ENCODE results near the gene C5orf34.
"Not testable (repeated sequence)": the region's sequence is repeated elsewhere in the genome, so short reads cannot be mapped to it uniquely, and the experiment has no call there.

Gene C5orf34

GRCh38 chr5:43511062-43511461 lies 3.9 kb downstream of the C5orf34 start:
- not testable (repeated sequence) for DNase-seq

- DNase-seq = no peak
These were observed 16.4 kb downstream of the C5orf34 start for GRCh38 chr5:43498581-43498980.

DNA sequence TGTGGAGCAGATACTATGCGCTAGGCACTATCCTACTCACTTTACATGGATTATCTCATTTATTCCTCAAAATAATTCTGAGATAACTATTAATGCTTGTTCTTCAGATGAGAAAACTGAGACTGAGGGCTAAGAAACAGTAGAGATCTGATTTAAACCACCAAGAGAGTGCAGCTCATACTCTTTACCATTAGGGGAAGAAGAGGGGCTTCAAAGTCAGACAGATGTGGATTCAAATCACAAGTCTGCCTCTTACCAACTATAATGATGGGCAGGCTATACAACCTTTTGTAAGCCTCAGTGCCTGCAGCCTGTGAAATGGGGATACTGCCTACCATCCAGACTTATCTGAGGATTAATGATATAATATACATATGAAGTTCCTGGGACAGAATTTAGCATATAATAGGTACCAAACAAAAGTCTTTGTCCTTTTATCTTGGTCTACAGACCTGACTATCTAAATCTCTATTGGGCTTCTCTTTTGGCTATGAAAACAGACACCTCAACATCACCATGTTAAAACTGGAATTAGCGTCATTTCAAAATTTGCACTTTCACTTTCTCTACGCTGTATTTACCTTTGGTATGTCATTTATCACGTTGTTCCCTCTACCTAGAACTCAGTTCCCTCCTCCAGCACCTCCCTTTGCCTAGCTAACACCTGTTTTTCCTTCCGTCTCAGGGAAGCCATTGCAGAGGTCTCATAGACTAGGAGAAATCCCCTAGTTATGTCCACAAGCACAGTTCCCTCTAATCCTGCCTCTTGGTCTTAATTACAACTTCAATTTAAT lies 17.4 kb downstream of the C5orf34 start:
- no peak for DNase-seq

DNA sequence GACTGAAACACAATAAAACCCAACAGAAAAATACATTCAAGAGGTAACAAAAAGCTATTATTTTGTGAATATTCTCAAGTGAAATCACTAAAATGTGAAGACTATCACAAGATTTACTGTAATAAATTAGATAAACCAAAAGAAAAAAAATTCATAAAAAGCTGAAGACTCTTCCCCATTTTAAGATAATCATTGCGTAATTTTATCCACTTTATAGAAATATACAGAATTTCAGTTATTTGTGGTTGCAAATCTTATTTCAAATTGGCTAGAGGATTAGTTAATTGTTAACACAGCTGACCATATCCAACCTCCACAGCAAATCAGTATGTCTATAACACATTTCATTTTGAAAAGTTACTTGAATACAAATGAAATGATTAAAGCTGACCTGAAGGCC lies 23.6 kb downstream of the C5orf34 start:
- DNase-seq = no peak

- DNase-seq = no peak
These were observed 28.6 kb downstream of the C5orf34 start for GRCh38 chr5:43486353-43486752.

DNA sequence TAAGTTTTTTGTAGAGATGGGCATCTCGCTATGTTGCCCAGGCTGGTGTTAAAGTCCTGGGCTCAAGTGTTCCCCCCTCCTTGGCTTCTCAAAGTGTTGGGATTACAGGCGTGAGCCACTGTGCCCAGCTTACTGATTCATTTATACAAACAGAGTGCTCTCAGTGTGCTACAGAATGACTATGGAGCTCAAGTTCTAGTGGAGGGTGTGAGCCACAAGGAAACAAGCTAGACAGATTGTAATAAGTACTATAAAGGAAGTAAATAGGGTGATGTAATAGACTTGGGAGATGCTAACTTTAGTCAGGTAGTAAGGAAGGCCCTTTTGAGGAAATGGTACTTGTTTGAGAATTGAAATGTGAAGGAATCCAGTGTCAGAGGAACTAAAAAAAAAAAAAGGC lies 29.5 kb downstream of the C5orf34 start:
- no peak for DNase-seq

- DNase-seq = peak; percentile 93
These were observed 30.7 kb downstream of the C5orf34 start for GRCh38 chr5:43484106-43484849.

GRCh38 chr5:43483298-43484105 lies 31.4 kb downstream of the C5orf34 start, which contains the start of gene TMEM267:
Gene TMEM267 (minus strand): TSS chr5:43483865. CDS start chr5:43453969, 29,896 bp downstream.
- peak; percentile 93 for DNase-seq

GRCh38 chr5:43482490-43483297 lies 32.3 kb downstream of the C5orf34 start:
- no peak for DNase-seq

DNA sequence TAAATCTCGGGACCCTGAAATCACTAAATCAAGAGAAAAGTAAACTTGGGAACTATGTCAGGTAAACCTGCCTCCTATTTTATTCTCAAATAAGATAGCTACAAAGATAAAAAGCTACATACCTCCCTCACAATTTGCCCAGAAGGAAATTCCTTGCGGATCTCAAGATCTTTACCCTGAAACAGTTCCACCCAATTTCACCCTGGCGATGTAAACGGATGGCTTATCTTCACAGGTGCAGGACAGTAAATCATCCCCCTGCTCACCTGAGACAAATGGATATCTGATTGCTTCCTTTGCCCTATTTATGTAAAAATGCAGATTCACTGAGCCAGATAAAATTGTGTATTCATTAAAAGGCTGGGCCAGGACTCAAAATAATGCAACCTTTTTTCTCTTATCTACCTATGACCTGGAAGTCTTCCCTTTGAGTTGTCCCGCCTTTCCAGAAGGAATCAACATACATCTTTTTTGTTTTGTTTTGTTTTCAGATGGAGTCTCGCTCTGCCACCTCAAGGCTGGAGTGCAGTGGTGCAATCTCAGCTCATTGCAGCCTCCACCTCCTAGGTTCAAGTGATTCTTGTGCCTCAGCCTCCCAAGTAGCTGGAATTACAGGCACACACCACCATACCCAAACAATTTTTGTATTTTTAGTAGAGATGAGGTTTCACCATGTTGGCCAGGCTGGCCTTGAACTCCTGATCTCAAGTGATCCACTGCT lies 45.1 kb downstream of the C5orf34 start:
- no peak for DNase-seq

DNA sequence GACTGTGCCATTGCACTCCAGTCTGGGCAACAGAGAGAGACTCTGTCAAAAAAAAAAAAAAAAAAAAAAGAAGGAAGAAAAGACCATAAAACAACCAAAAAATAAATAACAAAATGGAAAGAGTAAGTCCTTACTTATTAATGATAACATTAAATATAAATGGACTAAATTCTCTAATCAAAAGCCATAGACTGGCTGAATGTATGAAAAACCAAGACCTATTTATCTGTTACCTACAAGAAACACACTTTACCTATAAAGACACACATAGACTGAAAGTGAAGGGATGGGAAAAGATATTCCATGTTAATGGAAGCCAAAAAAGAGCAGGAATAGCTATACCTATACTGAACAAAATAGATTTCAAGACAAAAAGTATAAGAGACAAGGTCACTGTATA lies 47.8 kb downstream of the C5orf34 start:
- no peak for DNase-seq

DNA sequence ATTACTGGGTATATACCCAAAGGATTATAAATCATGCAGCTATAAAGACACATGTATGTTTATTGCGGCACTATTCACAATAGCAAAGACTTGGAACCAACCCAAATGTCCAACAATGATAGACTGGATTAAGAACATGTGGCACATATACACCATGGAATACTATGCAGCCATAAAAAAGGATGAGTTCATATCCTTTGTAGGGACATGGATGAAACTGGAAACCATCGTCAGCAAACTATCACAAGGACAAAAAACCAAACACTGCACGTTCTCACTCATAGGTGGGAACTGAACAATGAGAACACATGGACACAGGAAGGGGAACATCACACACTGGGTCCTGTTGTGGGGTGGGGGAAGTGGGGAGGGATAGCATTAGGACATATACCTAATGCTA lies 49.5 kb downstream of the C5orf34 start:
- not testable (repeated sequence) for DNase-seq

- DNase-seq = no peak
These were observed 53.9 kb downstream of the C5orf34 start for GRCh38 chr5:43461066-43461465.

DNA sequence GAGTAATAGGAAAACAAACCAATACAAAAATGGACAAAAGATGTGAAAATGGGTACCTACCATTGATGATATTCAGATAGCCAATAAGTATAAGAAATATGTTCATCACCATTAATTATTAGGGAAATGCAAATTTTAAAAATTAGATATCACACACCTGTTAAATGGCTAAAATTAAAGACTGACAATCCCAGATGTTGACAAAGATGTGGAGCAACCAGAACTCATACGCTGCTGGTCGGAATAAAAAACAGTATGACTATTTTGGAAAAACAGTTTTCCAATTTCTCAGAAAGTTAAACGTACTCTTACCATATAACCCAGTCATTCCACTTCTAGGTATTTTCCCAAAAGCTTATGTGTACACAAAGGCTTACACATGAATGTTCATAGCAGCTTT lies 58.4 kb downstream of the C5orf34 start:
- no peak for DNase-seq

DNA sequence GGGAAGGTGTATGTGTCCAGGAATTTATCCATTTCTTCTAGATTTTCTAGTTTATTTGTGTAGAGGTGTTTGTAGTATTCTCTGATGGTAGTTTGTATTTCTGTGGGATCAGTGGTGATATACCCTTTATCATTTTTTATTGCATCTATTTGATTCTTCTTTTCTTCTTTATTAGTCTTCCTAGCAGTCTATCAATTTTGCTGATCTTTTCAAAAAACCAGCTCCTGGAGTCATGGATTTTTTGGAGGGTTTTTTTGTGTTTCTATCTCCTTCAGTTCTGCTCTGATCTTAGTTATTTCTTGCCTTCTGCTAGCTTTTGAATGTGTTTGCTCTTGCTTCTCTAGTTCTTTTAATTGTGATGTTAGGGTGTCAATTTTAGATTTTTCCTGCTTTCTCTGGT lies 73.4 kb downstream of the C5orf34 start:
- not testable (repeated sequence) for DNase-seq

- DNase-seq = no peak
These were observed 77.8 kb downstream of the C5orf34 start for GRCh38 chr5:43437062-43437660.
